ENCODE measurements around the gene FES.

The FES gene

GRCh38 chr15:90913398-90913944, 29.2 kb downstream of the FES start:
- in situ Hi-C loops (cut with MboI; ENCODE audit: low pct_unique_long_range_greater_than_20kb, low sequenced_read_pairs, unreplicated experiment): no loop called here
- DNase-seq (ENCODE audit: low spot score): no peak
- no peak for TF ChIP-seq CTCF (IDR thresholded peaks at IDR 0.05; ENCODE audit: extremely low read depth, insufficient read depth, missing control alignments)

- TF ChIP-seq CTCF (IDR thresholded peaks at IDR 0.05; ENCODE audit: extremely low read depth, insufficient read depth, missing control alignments): no peak
- in situ Hi-C loops (cut with MboI; ENCODE audit: low pct_unique_long_range_greater_than_20kb, low sequenced_read_pairs, unreplicated experiment): no loop called here
- DNase-seq (ENCODE audit: low spot score): no peak
Measured at GRCh38 chr15:90914305-90915080, 30.2 kb downstream of the FES start.

GRCh38 chr15:90915216-90915807, 31.0 kb downstream of the FES start:
- TF ChIP-seq CTCF (IDR thresholded peaks at IDR 0.05; ENCODE audit: extremely low read depth, insufficient read depth, missing control alignments): no peak
- no peak for DNase-seq (ENCODE audit: low spot score)
- in situ Hi-C loops (cut with MboI; ENCODE audit: low pct_unique_long_range_greater_than_20kb, low sequenced_read_pairs, unreplicated experiment): no loop called here

- no peak for TF ChIP-seq CTCF (IDR thresholded peaks at IDR 0.05; ENCODE audit: extremely low read depth, insufficient read depth, missing control alignments)
- no peak for DNase-seq (ENCODE audit: low spot score)
- in situ Hi-C loops (cut with MboI; ENCODE audit: low pct_unique_long_range_greater_than_20kb, low sequenced_read_pairs, unreplicated experiment): no loop called here
Measured at GRCh38 chr15:90915808-90916440, 31.6 kb downstream of the FES start.

- in situ Hi-C loops (cut with MboI; ENCODE audit: low pct_unique_long_range_greater_than_20kb, low sequenced_read_pairs, unreplicated experiment): no loop called here
- DNase-seq (ENCODE audit: low spot score): no peak
- no peak for TF ChIP-seq CTCF (IDR thresholded peaks at IDR 0.05; ENCODE audit: extremely low read depth, insufficient read depth, missing control alignments)
Measured at GRCh38 chr15:90916461-90916860, 32.2 kb downstream of the FES start.

- no peak for DNase-seq (ENCODE audit: low spot score)
- no peak for TF ChIP-seq CTCF (IDR thresholded peaks at IDR 0.05; ENCODE audit: extremely low read depth, insufficient read depth, missing control alignments)
- in situ Hi-C loops (cut with MboI; ENCODE audit: low pct_unique_long_range_greater_than_20kb, low sequenced_read_pairs, unreplicated experiment): no loop called here
Measured at GRCh38 chr15:90917569-90917968, 33.3 kb downstream of the FES start.

Data from GM13977 (cell line).